ENCODE data around the gene IGSF11.

IGSF11 gene

DNA sequence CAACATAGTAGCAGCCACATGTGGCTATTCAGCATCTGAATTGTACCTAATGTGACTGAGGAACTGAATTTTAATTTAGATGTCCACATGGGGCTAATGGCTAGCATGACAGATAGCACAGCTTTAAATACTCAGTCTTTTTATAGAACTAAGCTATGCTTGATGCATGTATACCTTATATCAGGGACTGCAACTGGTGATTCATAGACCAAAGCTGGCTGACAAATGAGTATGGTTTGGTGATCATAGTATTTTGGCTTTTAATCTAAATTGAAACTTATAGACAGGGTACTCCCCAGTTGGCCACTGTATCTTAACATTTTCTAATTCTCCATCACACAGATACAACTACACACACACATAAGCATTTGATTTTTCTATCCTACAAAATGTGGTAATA, 83.6 kb downstream of the IGSF11 start:
- DNase-seq (ENCODE audit: low spot score): no peak

DNA sequence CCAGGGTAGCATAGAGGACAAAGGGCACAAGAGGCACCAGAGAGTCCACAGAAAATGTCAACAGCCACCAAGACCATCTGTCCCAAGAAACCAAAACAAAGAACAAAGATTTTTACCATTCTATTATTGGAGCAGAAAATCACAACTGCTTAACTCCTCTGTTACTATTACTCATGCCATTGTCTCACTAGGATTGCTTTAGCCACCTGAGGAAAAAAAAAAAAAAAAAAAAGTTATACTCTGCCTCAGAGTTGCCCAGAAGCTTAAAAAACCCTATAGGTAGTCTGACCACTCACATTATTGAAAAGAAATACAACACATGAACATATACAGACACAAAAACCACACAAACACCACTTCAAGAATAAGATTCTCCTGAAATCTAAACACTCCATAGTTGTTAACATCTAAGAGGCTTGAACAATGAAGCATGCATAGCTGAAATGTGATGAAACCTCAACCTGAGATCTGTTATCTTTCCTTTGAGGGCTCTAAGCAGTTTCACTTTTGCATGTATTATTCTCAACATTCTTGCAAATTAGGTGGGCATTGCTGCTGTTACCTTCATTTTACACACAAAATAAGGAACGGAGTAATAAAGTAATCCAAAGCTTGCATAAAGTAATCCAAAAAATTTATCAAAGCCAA, 85.4 kb downstream of the IGSF11 start:
- no peak for DNase-seq (ENCODE audit: low spot score)

DNA sequence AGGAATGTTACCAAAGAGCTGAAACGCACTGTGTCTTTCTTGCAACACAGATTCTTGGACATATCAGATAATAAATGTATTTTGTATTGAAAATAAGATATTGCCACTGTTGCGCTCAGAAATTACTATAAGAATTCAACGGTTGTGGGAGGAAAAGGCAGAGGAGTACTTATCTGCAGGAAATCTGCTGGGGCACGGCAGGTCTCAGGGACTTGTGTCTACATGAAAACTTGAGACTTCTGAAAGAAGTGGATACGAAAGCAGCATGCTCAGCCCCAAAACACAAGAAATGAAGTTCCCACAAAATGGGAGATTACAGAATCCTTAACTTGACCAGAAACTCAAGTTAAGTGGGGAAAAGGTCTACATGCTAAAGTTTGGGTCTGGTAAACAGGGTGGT, 86.5 kb downstream of the IGSF11 start:
- DNase-seq (ENCODE audit: low spot score): no peak

DNA sequence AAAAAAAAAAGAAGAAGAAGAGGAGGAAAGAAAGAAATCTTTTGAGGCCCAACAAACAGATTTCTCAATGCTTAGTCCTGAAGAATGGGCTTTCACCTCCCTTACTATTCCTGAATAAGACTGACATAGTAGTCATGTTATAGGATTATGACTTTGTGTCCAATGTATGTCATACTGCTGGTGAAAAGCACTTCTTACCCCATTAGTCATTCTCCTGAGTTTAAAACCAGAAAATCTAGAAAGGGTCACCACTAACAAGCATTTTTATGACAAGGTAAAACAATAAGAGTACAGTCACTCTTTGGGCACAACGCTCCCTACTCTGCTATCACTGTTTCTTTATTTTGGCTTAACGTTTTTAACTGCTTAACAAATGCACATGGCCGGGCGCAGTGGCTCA, 88.2 kb downstream of the IGSF11 start:
- no peak for DNase-seq (ENCODE audit: low spot score)

DNA sequence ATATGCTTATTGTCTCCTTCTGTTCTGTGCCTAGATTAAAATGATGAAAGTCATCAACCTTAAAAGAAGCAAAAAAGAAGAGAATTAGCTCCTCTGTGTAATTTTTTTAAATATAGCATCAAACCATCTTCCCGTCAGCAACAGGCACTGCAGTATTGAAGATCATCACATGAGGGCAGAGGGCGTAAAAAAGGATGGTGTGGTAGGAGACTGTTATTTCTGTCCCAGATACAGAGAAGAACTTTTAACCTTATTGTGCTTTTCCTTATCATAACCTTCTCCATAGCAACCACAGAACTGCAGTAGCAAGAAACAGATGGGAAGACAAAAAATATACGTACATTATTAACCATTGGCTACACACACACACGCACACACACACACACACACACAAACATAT, 88.8 kb downstream of the IGSF11 start:
- DNase-seq (ENCODE audit: low spot score): no peak

DNA sequence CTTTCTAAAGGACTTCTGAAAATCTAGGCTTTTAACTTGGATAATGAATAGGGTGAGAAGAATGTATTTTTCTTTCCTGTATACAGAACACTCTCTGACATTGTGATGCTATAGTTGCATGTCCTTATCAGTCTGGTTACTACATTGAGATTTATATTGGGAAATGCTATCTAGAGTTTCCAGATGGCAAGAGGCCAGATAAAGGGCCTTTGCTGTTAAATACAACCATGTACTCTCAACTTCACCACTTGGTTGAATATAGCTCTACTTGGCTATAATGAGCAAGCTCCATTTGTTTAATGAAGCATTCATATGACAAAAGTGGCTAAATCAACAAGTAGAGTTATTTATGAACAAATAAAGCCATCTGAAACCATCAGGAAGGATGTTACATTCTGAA, 91.0 kb downstream of the IGSF11 start:
- DNase-seq (ENCODE audit: low spot score): no peak

DNA sequence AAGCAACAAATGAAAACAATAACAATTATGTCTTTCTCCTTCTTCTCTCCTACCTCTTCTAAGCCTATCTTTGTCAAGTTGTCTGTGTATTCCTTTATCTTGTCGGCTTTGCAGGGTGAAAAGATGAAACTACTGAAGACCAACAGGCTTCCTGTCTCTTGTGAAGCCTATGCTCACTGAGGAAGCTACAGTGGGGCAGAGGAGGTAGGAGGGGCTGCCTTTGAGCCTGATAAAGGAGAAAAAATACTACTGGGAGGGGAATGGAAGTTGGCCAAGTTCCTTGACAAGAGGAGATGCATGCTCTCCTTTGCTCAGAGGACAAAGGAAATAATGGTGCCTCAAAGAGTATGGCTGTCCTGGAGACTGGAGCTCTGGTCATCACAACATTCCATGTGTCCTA, 92.0 kb downstream of the IGSF11 start:
- no peak for DNase-seq (ENCODE audit: low spot score)

DNA sequence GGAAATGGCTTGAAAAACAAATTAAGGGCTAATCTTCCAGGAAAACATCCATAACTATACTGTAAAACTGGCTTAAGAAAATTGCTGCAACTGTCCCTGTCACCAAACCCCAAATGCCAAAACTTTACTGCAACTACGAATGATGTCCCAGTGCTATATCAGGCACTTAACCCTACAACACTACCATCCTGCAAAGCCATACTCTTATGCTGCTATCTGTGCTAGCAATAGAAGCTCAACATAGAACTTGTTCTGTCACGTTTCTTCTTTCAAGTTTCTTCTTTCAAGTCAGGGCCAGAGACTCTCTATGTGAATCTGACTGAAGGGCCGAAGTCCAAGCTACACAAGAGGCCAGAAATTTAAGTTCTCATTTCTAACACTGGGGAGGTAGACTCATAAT, 92.5 kb downstream of the IGSF11 start:
- DNase-seq (ENCODE audit: low spot score): no peak

DNA sequence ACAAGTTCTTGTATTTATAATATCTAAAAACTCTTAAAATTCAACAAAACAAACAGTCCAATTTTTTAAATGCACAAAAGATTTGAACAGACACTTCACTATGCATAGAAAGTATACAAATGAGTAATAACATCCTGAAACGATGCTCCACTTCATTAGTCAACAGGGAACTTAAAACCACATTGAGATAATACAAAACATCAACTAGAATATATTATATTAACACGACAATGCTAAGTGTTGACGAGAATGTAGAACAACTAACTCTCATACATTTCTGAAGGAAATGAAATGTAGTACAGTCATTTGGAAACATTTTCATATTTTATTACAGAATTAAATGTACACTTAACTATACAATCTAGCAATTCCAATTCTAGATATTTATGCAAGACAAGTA, 93.4 kb downstream of the IGSF11 start:
- DNase-seq (ENCODE audit: low spot score): no peak

DNA sequence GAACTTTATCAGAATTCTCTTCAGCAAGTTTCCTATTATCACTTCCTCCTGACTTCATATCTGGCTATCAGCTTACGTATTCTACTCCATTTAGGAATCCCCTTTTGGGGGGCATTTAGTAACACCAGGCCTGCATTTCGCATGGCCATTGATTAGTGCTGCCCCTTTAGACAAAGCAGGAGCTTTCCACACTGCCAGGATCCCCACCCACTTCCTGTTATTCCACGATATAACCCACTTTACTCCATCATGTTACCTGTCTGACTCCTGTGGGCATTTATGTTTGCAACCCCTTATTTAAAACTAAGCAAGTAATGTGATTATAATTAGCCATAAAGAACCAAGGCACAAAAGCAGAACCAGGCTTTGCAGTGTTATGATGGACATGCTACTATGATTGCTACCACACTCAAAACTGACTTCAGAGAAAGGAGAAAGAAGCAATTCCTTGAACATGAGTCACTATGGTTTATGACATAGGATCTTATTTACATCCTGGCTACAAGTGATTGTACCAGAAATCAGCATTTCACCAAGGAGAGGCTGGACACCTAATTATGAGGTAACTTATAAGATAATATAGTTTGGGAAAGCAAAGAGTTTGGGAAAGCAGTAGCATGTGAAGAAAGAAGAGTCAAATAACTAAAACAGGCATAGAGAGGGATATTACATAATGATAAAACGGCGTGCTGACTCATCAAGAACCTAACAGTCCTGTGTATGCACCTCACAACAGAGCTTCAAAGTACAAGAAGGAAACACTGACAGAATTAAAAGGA, 96.3 kb downstream of the IGSF11 start:
- DNase-seq (ENCODE audit: low spot score): no peak

DNA sequence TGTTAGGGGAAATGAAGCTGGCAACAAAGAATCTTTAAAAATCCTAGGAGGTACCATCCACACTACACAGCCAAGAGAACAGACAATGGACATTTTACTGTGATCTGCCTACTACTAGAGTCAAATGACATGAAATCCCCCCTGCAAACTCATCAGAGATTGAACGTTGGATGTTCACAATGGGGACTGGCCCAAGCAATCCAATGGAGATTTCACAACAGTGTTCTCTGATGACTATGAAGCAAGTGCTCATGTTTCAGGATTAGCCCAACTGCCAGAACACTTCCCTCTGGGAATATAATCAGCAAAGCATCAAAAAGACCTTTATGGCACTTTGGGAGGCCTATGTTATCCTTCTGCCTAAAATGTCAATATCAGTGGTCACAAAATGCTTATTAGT, 97.8 kb downstream of the IGSF11 start:
- no peak for DNase-seq (ENCODE audit: low spot score)

DNA sequence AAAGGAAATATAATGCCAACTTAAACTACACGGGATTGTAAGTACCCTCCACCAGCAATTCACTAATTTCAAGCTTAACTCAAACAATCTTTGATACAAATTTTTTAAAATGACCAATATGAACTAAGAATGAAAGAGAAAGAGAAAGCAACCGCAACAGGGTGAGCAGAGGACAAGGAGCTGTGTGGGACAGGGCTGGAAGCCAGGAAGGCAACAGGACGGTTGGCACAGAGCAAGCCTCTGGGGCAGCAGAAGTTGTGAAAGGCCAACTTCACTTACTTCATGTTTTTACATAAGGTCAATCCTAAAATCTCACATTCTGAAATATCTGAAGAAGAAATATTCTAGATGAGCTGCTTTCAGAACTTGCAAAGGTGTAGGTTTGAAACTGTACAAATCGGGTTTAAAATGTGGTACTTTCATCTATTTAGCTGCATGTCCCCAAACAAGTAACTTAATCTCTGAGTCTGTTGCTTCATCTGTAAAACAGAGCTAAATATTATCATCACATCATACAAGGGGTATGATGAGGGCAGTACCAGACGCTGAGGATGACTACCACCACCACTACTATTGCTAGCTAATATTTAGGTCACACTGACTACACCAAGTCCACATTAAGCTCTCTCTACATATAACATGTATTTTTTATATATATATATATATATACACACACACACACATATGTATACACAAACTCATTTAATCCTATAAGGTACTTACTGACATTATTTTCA, 101.7 kb downstream of the IGSF11 start:
- no peak for DNase-seq (ENCODE audit: low spot score)

DNA sequence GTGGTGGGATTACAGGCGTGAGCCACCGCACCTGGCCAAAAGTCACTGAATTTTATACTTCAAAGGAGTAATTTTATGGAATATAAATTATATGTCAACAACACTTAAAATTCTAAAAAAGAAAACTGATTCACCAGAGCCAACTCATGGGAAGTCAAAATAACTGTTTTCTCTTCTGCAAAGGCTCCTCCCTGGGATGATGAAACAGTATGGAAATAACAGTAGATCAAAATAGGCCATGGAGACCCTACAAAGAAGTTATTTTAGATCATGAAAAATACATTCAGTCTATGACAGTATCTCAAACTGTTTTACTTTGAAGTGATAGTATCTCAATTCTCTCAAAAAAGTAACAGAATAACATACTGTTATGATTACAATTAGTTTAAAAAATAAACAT, 102.7 kb downstream of the IGSF11 start:
- DNase-seq (ENCODE audit: low spot score): no peak

DNA sequence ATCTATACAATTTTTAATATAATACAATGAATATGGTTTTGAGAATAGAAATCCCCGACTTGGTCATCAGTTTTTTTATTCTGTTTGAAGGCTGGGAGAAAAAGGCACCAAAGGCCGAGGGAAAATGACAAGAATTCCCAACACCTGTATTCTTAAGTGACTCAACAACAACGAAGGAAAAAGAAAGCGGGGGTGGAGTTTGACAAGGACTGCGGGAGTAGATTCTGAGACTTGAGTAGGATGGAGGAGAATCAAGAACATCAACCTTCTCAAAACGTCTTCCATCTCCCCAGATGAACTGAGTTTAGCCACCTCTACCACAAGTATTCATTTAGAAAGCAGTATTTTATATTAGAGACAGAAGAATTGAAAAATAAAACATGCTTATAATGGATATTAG, 107.2 kb downstream of the IGSF11 start:
- DNase-seq (ENCODE audit: low spot score): no peak

DNA sequence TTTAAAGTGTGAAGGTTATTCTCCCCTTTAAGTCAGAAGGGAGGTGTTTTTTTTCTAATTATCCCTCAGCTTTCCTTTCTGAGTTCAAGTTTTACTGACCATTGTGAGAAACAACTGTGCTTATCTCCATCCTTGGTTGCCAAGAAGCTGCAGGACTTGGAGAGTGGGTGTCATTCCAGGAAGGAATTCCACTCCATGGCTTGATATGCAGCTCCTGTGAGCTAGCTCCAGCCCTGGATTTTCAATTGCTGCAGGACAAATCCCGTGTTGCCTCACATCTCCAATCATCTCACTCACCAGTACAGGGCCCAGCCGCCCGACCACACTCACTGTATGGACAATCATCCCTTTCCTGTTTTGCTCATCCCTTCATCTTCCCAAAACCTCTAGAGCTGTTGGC, 122.5 kb downstream of the IGSF11 start:
- DNase-seq (ENCODE audit: low spot score): no peak

DNA sequence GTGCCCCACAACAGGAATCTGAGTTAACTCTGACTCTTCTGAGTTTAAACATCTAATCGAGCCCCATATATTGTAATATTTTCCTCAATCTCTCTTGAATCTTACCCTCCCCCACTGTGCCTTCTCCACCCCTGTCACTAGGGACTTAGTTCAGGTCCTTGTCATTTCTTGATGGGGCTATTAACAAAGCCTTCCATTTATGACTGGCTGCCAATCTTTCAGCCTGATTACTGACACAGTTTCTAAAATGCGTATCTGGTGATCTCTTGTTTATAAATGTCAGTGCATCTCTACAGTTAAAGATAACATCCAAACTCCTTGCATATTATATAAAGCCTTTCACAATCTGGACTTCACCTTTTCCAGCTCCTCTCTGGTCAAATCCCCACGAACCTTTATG, 124.3 kb downstream of the IGSF11 start:
- no peak for DNase-seq (ENCODE audit: low spot score)

DNA sequence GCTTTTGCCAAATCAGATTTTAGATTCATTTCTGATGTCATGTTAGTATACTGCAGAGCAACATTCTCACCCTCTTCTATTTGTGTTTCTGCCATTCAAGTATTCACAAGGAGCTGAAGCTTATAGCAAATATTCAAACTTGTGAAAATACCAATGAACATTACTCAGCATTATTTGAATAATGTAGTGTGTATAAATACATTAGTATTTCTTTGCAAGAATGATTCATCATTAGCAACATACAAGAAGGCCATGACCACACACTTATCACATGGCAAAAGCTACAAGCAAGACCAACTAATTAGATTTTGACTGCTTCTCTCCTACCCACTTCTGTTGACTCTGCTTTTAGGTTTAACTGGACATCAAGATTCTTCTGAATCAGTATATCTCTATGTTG, 124.9 kb downstream of the IGSF11 start:
- no peak for DNase-seq (ENCODE audit: low spot score)

DNA sequence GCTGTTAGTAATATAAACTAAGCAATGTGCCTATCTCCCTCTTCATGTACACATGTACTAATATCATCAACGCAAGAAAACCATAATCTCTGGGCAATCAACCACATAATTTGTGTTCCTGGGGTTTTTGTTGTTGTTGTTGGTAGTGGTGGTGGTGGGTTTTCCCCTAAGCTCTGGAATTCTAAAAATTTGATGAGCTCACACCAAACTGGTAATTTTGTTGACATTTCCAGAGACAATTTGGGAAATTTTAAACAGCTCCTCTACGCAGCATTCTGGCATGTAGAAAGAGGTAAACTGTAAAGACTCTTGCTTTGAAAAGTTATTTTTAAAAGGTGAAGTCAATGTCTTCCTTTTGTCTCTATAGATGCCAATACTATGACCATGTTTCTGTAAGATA, 126.7 kb downstream of the IGSF11 start:
- DNase-seq (ENCODE audit: low spot score): no peak

DNA sequence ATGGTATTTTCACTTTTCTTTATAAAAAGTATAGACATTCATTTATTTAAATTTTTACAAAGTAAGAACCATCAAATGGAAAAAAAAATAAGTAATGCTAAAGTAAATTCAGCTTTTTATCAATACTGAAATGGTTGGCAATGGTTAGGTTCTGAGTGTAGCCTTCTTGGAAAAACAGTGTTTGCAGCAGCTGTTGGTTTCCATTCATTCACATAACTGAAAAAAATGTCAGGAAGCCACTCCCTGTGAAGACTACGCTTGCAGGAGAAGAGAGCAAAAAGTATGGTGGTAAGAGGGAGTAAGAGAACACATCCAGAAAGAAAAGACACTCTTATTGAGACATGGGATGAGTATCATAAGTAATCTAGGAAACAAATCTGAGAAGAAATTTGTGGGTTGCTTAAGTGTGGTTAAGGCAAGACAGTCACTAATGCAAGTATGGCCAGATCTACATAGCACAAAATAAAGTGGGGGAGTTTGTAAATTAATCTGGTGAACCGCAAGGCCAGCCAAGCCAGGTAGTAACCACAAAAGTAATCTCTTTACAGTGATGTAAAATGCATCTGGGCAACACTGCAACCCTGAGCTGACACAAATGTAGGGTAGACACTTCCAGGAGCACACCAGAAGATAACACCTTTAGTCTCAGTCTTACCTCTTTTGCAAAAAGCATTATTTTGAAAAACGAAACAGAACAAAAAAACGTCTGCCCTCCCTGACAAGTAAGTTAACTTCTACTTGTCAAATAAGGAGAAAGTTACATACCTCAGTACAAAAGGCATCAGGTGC, 133.7 kb downstream of the IGSF11 start:
- DNase-seq (ENCODE audit: low spot score): no peak

DNA sequence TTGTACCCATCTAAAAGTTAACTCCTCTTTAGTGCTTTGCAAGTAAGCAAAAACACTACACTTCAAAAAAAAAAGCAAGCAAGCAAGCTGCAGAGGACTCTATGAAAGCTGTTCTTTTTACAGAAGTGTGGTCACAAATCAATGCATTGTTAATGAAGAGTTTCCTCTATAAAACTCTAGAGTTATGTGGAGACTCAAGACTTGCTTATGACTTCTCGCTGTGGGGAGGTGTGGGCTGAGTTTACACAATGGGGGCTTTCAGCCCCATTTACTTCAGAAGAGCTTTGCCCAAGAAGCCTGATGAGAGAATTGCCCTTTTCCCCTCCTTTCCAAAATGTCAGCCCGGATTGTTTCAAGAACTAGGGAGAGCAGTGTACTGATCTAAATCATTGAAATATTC, 144.4 kb downstream of the IGSF11 start:
- DNase-seq (ENCODE audit: low spot score): no peak

DNA sequence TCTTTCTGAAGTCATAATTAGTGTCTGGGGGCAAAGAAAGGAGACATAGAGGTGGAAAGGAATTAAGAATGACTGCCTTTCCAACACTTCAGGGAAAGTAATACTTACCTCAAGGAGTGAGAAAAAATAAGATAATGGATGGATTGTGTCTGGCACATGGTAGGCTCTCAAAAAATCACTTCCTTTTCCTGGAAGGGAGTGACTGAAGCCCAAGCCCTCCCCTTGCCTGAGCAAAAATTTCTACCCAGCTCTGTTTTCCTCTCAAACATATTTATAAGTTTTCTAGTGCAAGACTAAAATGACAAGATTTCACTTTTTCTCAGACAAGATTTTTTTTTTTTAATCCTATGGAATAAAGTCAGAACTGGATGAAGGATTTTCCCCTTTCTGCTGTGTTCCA, 145.0 kb downstream of the IGSF11 start:
- DNase-seq (ENCODE audit: low spot score): no peak

DNA sequence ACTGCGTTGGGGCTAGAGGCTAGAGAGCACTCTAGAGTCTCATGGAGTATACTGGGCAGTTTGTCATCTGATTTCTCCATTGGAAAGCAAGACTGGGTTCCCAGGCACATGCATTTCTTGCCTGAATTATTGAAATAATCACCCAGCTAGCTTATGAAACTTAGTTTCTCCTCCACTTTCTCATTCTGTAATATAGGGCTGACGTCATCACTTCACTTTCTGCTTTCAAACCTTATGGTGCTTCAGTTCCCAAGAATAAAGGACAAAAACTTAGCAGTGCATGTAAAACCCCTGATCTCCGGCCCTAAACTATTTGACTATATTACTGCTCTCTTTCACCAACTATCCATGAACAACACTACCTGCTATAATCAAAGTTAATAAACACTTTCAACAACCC, 147.9 kb downstream of the IGSF11 start:
- DNase-seq (ENCODE audit: low spot score): no peak
